ENCODE measurements around the gene MEI1. TPM values are rescaled to one million over a fixed set of nuclear protein-coding genes. Genes with fewer than 3 reads are reported as not detected.
A peak's percentile ranks its signal among the peaks of the same experiment; 100 is the strongest.

The MEI1 gene
- total RNA-seq, 1 experiment from 2014 or later = 0.20 TPM

DNA sequence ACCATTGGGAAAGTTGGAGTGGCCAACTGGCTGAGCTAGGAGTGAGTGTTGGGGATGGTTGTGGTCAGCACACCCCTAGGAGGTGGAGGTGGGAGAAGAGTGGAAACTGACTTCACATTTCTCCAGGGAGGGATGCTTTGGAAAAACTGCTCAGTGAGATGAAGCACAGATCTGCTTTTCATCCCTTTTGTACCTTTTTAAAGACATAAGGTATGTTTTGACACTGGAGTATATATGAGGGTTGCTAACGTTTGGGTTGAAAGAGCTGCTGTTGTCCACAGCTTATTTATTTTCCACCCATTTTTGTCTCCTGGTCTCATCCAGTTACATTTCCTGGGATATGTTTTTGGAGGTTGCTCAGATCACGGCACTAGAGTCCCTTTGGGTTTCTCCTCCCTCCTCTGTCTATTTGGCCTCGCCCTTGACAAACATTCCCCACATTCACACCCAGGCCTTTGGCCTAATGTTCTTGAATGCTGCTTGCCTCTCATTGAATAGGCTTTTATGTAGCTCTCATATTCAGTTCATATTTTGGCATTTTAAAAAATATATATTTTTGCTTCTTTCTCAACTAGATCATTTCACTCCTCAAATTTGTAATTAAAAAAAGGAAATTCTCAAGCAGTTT is 141.9 kb downstream of the MEI1 start:
- Mint-ChIP-seq H3K9me3 (no peaks in the 10 kb centered on the region), H3K27me3 (ENCODE audit: low read depth) (no peaks in the 10 kb centered on the region), H3K4me1 (peaks cover 51 to 56% of the 10 kb centered on the region in 2 experiments), H3K27ac (peak overlapping the region in 2 of 3 experiments; percentile 74 to 87; a peak in 4 of 7 replicates), H3K4me3 (no peak overlapping the region), H3K36me3 (ENCODE audit: insufficient read depth in 1 of 3, low read depth in 3 of 3) (peaks cover 22 to 53% (median 42%) of the 10 kb centered on the region in 3 experiments; a peak in 6 of 7 replicates)
- no peak overlapping the region for H3K56ac ChIP-seq (ENCODE audit: insufficient read length, low read depth, low read length)
- H3K27me3 ChIP-seq (ENCODE audit: insufficient read depth, low read length) = no peaks in the 10 kb centered on the region
- no peaks in the 10 kb centered on the region for H3K9me3 ChIP-seq (ENCODE audit: control insufficient read depth, low read depth, low read length)
- H4K20me1 ChIP-seq (ENCODE audit: control insufficient read depth, insufficient read depth, insufficient read length) = peaks cover 2% of the 10 kb centered on the region
- H3K9ac ChIP-seq (ENCODE audit: extremely low read depth, insufficient read length, low read length) = no peak overlapping the region
- H3K4ac ChIP-seq (ENCODE audit: low read depth, low read length) = no peak overlapping the region
- no peak overlapping the region for H2BK120ac ChIP-seq (ENCODE audit: low read depth, low read length, poor library complexity, severe bottlenecking)
- no peak overlapping the region for H3K18ac ChIP-seq (ENCODE audit: insufficient read length, low read depth, low read length)
- H3K79me2 ChIP-seq (ENCODE audit: insufficient read depth, low read length) = peaks cover 74% of the 10 kb centered on the region
- H4K5ac ChIP-seq (ENCODE audit: insufficient read length, low read depth, low read length) = no peak overlapping the region
- no peak overlapping the region for H3K27ac ChIP-seq (ENCODE audit: insufficient read length, low read depth, low read length)
- no peak overlapping the region for H4K8ac ChIP-seq (replicated peaks; ENCODE audit: insufficient read length, low read depth, low read length)
- H2AFZ ChIP-seq (ENCODE audit: low read length) = no peak overlapping the region
- DNase-seq = no peak
- no peak overlapping the region for H3K4me2 ChIP-seq (ENCODE audit: insufficient read depth, insufficient read length, low read length)
- H3K23me2 ChIP-seq (ENCODE audit: insufficient read length, low read depth, low read length, poor library complexity, severe bottlenecking) = no peaks in the 10 kb centered on the region
- H3K14ac ChIP-seq (ENCODE audit: insufficient read depth, low read length) = no peak overlapping the region
- H2BK20ac ChIP-seq (ENCODE audit: low read depth, low read length, poor library complexity, severe bottlenecking) = no peak overlapping the region
- H4K91ac ChIP-seq (ENCODE audit: insufficient read length, low read depth, low read length) = no peak overlapping the region
- no CpG with 5 or more reads among the region's 3 CpGs for WGBS (ENCODE audit: extremely low coverage, insufficient read length, low lambda C conversion rate)
- no peak overlapping the region for H3K23ac ChIP-seq (ENCODE audit: insufficient read length, low read depth, low read length)
- peaks cover 17% of the 10 kb centered on the region for H3K4me1 ChIP-seq (ENCODE audit: insufficient read depth, low read length)
- H3T11ph ChIP-seq (ENCODE audit: low read length) = no peak overlapping the region
- H3K79me1 ChIP-seq (ENCODE audit: insufficient read depth, low read depth, low read length, poor library complexity, severe bottlenecking) = peaks cover 8% of the 10 kb centered on the region
- H2BK15ac ChIP-seq (ENCODE audit: low read depth, low read length) = no peak overlapping the region
- no peak overlapping the region for H2BK12ac ChIP-seq (ENCODE audit: insufficient read length, low read depth, low read length)
- no peak overlapping the region for H2AK5ac ChIP-seq (ENCODE audit: insufficient read length, low read length)
- H2BK5ac ChIP-seq (ENCODE audit: insufficient read length, low read length) = no peak overlapping the region
- TF ChIP-seq, protein P1, sequence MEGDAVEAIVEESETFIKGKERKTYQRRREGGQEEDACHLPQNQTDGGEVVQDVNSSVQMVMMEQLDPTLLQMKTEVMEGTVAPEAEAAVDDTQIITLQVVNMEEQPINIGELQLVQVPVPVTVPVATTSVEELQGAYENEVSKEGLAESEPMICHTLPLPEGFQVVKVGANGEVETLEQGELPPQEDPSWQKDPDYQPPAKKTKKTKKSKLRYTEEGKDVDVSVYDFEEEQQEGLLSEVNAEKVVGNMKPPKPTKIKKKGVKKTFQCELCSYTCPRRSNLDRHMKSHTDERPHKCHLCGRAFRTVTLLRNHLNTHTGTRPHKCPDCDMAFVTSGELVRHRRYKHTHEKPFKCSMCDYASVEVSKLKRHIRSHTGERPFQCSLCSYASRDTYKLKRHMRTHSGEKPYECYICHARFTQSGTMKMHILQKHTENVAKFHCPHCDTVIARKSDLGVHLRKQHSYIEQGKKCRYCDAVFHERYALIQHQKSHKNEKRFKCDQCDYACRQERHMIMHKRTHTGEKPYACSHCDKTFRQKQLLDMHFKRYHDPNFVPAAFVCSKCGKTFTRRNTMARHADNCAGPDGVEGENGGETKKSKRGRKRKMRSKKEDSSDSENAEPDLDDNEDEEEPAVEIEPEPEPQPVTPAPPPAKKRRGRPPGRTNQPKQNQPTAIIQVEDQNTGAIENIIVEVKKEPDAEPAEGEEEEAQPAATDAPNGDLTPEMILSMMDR (conservative IDR thresholded peaks at IDR 0.05) = no peak

All from H9 (cell line).